Cerebellar nuclear complex (tissue), 1 donor: ENCODE data around the gene GNAQ.
"Not testable (repeated sequence)": the region's sequence is repeated elsewhere in the genome, so short reads cannot be mapped to it uniquely, and the experiment has no call there.

Experiments used
- DNase-seq, 2 experiments: peaks; one replicate each; lab custom pipeline; 2025; lab: John Stamatoyannopoulos, UW

GNAQ gene

DNA sequence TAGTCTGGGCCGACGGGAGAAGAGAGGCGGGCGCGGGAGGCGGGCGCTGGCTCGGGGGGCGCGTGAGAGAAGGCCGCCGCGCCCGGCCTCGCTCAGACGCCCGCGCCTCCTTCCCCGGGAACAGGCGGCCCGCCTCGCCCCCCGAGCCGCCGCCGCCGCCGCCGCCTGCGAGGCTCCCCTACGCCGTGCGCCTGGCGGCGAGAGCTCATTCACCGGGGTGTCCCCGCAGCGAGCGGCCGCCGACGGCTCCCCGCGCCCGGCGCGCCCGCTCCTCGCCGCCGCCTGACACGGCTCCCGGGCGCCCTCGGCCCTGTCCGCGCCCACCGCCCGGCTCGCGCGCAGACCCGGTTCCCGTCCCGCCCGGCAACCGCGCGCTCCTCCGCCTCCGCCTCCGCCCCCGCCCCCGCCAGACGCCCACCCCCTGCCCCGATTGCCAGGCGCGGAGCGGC is at the start of gene GNAQ:
Gene GNAQ, minus strand, starts transcription at position 368 of the 449 bp plus-strand sequence. CDS start 576 bp downstream, outside the sequence.
- no peak for DNase-seq

DNA sequence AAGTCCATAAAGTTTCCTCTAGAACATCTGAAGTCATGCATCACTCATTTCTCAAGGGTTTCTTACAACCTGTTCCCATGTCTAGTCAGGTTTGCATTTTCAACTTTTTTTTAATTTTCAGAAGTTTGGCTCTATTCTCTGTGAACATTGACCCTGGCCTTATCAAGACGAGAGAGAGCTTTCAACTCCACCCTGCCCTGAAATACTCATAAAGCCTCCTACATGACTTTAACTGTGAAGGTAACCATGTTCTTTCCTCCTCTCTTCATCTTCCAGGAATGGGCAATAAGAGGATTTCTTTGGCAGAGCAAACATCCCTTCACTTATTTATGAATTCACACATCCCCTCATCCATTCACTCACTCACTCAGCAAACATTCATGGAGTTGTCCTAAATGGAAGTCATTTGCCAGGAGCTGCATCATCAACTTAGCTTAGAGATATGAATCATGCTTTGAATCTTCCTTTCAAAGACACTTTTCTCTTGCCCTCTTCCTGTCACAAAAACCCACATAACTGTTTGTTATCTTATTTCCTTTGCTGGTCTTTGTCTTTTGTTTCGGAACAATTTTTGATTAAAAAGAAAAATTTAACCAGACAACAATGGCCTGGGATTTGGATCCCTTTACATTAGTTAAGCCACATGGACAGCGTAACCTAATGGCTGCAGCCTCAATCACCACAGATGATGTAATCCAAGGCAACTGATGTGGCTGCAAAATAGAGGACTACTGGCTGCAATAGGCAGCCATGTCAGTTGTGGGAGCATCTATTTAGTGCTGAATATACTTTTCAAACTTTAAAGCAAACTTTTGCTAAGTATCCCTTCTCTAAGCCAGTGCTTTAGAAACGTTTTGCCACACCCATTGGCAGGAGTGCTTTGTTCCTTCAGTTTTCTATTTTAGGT is 43.0 kb upstream of the GNAQ start:
- DNase-seq: no peak

DNA sequence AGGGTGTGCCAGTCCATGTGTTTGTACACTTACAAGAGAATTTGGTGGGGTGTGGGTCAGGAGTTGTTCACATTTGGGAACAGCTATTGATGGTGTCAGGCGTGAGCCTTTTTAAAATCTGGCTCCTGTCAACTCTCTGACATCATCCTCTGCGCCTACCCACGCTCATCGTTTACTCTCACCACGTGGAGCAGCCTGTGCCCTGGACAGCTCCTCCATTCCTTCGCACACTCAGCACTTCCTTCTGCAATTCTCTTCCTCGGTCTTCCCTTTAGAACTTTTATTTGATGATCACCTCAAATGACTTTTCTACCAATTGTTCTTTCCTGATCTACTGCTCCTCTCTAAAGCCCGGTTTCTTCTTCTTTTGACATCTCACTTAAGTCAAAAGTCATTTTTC is 42.1 kb upstream of the GNAQ start:
- no peak for DNase-seq

DNA sequence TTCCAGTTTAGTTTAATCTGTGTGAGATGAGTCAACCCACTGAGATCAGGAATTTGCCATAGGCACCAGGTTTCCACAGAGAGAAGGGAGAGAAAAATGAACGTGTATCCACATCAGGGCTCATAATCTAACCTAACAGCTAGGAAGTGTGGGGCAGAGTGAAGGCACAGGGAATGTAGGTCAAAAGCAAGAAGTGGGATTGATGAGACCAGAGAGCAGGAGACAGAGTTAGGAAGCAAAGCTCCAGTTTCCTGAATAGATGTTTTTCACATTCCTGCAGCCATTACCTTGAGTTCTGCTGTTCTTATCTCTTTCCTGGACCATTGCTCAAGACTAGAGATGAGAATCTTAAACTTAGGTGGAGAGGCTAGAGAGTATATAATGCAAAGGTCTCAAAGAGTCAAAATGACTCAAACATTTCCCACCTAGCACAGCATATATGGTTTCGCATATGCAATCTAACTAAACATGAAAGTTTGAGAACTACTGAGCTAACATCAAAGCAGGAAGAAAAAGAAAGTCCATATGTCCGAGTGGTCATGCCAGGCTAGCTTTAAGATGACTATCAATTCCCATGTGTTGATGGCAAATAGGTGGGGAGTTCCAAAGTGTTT is 41.1 kb upstream of the GNAQ start:
- DNase-seq: no peak

DNA sequence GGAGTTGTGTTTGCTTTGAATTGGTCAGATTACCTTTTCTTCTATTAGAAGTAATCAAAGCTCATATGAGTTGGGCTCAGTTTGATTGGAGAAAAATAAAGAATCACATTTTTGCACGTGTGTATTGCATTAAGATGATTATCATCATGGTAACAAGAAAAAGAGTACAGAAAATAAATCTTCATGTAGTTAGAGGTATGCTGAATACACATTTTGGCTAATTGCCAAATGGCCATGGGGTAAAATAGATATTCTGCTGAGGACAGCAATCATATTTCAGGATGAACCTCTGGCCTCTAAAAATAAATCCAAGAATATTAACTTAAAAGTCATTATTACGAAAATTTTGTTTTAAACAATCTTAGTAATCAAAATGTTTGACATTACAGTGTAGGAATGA is 38.9 kb upstream of the GNAQ start:
- DNase-seq: no peak

DNA sequence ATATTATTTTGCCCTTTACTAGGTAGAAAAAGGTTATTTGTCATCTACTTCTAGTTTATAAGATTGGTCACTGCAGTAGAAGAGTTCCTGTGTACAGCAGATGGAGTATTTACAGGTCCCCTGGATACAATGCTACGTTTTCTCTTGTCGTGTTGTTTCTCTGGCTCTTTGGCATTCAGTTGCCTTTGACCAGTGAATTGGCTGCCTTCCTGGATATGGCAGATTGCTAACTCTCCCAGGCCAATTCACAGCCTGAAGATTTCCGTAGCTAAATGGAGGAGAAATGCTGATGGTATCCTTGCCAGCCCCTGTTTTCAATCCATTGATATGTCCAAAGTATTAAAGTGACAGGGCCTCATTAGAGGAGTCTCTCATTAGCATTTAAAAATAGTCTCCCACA is 32.5 kb upstream of the GNAQ start:
- DNase-seq: peak; percentile 86 to 90

DNA sequence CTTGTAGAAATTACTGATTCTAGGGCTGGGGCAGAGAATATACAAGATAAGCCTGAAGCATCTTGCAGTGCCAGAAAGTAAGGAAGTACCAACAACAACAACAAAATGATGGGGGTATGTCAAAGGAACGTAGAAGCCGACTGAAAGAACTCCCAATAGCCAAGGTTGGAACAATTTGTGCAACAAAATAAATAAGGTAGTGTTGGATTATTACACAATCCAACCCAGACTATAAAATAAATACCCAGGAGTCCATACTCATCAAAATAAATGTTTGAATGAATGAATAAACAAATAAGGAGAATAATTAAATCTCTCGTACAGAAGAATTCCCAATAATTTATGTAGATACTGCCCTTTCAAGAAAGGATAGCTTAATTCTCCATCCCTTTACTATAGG is 31.1 kb upstream of the GNAQ start:
- no peak for DNase-seq

DNA sequence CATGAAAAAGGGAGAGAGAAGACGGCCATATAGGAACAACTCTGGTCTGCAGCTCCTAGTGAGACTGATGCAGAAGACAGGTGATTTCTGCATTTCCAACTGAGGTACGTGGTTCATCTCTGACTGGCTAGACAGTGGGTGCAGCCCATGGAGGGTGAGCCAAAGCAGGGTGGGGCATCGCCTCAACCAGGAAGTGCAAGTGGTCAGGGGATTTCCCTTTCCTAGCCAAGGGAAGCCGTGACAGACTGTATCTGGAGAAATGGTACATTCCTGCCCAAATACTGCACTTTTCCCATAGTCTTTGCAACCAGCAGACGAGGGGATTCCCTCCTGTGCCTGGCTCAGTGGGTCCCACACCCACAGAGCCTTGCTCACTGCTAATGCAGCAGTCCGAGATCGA is 22.6 kb upstream of the GNAQ start:
- DNase-seq: not testable (repeated sequence)

DNA sequence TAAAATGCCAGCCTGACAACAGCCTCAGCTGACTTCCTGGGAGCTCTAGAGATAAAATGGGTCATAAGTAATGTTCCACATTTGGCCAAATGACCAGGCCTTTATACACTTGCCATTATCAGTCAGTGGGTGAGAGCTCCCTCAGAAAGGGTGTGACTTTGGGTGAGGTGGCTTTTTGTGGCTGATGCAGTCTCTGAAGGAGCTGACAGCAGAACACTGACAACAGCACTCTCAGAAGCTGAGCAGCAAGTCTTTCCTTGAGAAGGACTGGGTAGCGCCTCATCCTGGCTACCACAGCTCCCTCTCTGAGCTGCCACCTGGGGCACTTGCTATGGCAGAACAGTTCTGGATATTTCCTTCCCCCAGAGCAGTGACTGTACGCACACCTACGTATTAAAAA is 22.0 kb upstream of the GNAQ start:
- no peak for DNase-seq

DNA sequence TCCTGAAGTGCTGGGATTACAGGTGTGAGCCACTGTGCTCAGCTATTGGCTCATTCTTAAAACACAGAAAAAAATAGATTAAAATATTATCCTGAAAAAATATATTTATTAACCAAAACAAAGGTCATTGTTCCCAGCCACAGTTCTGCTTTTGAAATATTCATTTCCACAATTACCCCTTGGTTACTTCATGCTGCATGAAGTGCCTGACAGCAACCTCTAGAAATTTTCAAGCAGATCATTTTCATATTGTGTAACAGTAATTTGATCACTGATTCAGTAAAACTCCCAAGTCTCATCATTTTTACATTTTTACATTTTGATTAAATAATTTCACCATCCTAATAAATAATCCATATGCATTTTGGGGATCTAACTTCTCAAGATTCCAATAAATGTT is 18.8 kb upstream of the GNAQ start:
- DNase-seq: no peak

DNA sequence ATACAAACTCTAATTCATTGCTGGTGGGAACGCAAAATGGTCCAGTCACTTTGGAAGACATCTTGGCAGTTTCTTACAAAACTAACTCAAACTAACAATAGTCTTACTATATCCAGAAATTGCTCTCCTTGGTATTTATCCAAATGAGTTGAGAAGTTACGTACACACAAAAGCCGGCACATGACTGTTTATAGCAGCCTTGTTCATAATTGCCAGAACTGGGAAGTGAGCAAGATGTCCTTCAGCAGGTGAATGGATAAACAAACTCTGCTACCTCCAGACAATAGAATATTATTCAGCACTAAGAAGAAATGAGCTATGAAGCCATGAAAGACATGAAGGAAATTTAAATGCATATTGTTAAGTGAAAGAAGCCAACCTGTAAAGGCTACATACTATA is 17.9 kb upstream of the GNAQ start:
- DNase-seq: no peak

DNA sequence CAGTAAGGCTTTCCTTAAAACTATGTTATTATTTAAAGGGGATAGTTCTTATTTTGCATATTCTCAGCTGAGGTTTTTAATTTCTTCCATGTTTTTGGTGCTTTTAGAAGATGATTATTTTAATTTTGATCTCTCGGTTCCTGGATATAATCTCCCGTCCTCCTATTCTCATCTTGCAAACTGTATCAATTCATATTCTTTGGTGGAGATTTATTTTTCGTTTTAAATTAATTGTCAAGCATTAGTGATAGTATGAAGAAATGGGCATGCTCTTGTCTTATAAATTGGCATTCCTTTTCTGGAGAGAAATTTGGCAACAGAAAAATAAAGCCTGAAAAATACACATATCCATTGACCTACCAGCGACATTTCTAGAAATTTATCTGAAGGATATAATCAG is 15.5 kb upstream of the GNAQ start:
- DNase-seq: no peak

DNA sequence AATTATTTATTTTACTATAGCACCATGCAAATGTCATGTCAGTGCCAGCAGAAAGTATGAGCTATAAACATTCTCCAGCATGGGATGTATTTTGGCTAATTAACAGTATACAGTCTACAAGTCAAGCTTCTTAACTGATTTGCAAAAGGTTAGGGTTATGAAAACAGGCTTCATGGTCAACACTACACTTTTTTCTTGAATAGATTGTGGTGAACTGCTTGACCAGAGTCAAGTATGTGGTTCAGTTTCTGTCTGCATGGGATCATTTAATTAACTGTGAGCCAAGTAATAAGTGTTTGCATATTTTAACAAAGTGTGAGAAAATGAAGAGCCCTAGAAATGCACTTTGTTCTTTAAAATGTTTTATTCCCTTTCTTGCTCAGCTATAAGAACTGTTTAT is 14.5 kb upstream of the GNAQ start:
- DNase-seq: no peak

DNA sequence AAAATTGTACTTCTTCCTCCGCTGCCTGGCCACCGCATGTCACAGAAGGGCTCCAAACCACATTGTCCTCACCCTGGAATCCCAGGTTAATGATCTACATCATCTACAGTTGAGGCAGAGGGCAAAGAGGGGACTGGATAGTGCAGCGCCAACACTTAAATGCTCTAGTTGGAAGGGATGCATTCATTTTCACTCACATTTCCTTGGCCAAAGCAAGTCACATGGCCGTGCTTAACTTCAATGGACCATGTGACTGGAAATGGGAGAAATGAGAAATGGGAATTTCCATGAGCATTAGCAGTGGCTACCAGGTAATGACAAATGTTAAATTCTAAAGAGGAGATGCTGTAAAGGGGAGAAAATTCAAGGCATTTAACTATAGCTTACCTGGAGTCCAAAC is 13.3 kb upstream of the GNAQ start:
- DNase-seq: no peak

DNA sequence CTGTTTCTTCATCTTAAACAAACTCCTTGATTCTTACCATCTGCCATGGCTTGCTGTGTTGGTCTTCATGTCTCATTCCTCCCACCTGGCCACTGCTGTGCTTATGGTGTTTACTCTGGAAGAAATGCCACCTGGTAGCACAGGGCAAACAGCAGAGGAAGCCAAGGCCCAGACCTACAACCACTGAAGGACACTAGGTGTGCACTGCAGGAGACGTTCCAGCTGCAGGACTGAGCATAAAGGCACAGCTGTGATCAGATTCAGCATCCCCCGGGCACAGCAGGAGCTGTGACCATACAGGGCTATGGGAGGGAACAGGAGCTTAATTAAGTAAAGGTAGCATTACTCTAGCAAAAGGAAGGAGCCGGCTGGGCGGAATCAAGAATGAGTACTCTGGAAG is 12.6 kb upstream of the GNAQ start:
- no peak for DNase-seq

DNA sequence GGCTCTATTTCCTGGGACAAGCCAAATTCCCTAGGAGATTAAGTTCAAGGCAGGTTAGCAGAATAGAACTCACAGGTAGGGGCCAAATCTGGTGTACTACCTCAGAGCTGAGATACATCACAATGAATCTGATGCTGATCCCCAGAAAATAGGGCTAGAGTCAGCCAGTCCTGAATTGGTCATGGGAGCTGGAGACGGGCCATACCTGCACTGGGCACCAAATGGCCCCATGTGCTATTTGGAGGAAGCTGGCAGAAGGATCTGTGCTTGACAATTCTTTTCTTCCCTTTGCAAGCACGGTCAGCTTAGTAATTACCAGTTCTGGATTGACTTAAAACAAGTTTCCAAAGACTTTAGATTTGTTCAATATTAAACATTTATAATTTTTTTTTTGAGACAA is 10.4 kb upstream of the GNAQ start:
- DNase-seq: peak; percentile 59 to 88

DNA sequence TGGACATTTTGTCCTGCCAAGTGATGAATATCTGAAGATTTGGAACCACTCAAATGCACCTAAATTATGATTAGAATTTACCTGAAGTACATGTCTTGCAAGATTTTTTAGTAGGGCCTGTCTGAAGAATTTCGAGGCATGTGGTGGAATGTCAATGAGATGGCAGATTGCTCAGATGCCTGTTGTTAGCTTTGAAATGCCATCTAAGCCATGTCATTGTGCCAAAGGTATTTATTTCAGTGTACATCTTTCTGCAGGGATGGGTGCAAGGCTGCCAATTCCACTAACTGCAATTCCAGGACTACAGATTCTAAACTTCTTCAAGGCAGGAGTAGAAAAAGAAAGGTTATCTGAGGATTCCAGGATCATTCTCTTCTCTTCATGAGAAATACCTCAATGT is 9.1 kb upstream of the GNAQ start:
- peak in 1 of 2 experiments; percentile 4 for DNase-seq

DNA sequence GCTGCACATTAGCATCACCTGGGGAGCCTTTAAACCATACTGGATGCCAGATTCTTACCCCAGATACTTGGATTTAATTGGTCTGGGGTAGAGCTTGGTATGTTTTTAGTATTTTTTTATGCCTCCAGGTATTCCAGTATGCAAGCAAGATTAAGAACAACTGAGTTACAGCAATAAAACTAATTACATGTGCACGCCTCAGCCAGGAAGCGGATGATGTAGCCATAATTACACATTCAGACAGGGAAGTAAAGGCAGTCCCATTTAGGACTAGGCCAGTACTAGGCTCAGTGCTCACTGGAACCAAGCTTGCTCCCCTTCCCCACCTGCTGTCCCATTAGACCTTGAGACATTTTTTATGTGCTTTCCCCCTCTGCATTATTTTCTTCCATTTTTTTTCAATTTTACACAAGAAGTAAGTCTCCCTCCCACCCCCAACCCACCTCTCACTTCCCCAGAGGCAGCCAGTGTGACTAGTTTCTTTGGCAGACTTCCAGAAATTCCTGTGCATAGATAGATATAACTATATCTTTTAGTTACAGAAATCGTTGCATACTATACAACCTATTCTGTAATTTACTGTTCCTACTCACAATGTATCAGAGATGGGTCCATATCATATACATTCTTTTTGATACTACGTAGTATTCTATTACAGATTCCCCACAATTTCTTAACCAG is 7.1 kb upstream of the GNAQ start:
- no peak for DNase-seq

DNA sequence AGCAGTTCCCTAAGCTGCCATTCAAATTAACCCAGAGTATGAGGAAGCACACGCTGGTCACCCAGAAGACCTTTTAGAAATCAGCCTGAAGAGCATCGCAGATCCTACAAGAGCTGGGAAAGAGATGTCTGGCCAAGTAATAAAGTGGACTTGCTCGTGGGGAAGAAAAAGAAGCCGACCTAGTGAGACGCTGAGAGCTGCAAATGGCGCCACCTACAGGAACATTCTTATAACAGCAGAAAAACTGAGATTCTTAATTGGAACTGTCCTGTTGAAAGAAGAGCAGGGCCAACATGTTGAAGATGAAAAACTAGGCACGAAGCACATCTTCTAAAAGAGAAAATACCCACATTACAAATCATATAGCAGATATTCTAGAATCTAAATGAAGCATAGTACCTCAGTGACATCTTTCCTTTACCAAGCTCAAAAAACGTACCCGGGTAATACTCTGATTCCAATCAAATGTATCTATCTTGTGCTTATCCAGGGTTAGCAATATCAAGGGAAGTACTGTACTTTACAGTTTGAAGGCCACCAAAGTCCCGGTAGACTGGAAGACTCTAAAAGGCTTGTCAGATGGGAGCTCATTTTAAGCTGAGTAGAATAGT is 3.9 kb upstream of the GNAQ start:
- DNase-seq: peak in 1 of 2 experiments; percentile 62

DNA sequence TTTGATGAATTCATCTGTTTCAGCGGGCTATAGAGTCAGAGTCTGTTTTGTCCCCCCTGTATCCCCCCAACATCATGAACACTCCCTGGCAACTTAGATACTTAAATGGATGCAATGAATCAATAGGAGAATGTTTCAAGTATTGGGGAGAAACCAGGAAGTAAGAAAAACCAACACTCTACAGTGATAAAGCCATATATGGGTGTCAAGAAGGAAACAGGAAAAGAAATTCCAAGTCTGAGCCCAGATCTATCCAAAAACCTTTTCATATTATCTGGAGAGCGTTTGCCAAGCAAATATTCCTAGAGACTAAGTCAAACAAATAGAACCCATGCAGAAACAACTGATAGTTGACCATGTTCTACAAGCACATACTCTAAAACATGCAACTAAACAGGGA is 2.3 kb upstream of the GNAQ start:
- DNase-seq: no peak

DNA sequence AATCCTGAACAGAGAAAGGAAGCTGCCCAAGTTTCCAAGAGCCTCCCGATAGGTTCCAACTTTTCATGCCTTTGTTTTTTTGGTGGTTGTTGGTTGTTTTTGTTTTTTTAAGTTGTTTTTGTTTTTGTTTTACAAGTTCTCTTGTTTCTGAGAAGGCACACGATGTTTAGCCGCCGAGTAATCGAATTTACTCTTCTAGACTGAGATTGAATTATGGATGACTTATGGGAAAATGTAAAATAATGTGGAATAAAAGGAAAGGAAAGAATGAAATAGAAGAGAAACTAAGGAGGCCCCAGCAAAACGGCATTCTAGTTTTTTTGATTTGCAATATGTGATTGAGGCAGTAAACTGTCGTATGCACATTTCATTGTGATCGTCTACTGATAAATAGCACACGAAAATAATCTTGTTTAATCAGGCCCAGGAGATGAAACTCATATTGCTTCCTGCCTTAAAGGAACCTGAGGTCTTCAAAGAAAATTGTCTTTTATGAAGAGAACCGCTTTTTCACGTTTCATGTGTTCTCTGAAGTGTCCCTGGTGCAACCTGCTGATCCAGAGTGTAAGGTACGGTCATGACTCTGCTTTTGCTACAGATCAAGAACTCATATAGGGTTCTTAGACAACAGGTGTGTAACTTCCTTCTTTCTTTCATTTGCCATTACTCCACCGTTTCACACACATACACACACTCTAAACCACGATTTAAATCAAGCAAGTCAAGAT is 1.3 kb upstream of the GNAQ start:
- DNase-seq: no peak
